GM23338 (cell line): Measurements from ENCODE around the gene TRIM28. TPM values are rescaled to one million over a fixed set of nuclear protein-coding genes. Genes with fewer than 3 reads are reported as not detected.
A peak's percentile ranks its signal among the peaks of the same experiment; 100 is the strongest.

Experiments
- ATAC-seq: fragments of 200-7000 bp; cut with Tn5 transposase; 3 replicates; pipeline ENCODE4 v1.9.1; 2020
- DNase-seq: peaks from one replicate; pipeline ENCODE4 v3.0.0-alpha.2; 2015; ENCODE audit warnings: low spot score
- H2AFZ ChIP-seq: fragments of 200-600 bp; sonication (generic); 2 replicates; pipeline ENCODE4 v1.8.0; 2016; ENCODE audit warnings: antibody characterized with exemption, mild to moderate bottlenecking, moderate library complexity
- H3F3A ChIP-seq: fragments of 200-600 bp; sonication (generic); replicated peaks from 2 replicates; pipeline ENCODE4 v1.8.0; 2017; ENCODE audit warnings: antibody characterized with exemption, mixed run types, low read depth
- H3K27ac ChIP-seq: fragments of 200-600 bp; sonication (generic); 2 replicates; pipeline ENCODE4 v1.6.1; 2016; ENCODE audit warnings: low read depth
- H3K27me3 ChIP-seq: fragments of 200-600 bp; sonication (generic); 2 replicates; pipeline ENCODE4 v1.8.0; 2016; ENCODE audit warnings: mild to moderate bottlenecking, mixed run types, moderate library complexity; ENCODE audit not compliant: insufficient read depth
- H3K36me3 ChIP-seq: fragments of 200-600 bp; sonication (generic); 2 replicates; pipeline ENCODE4 v1.8.0; 2016; ENCODE audit warnings: mild to moderate bottlenecking; ENCODE audit not compliant: insufficient read depth
- H3K4me1 ChIP-seq: fragments of 200-600 bp; sonication (generic); 2 replicates; pipeline ENCODE4 v1.8.0; 2016; ENCODE audit warnings: mild to moderate bottlenecking, moderate library complexity; ENCODE audit not compliant: insufficient read depth
- H3K4me2 ChIP-seq: fragments of 200-600 bp; sonication (generic); 2 replicates; pipeline ENCODE4 v1.7.1; 2017; ENCODE audit warnings: mixed run types
- H3K4me3 ChIP-seq: fragments of 200-600 bp; sonication (generic); 2 replicates; pipeline ENCODE4 v1.6.1; 2016; ENCODE audit warnings: mixed run types
- H3K79me2 ChIP-seq: fragments of 200-600 bp; sonication (generic); replicated peaks from 2 replicates; pipeline ENCODE4 v1.8.0; 2017; ENCODE audit warnings: mild to moderate bottlenecking; ENCODE audit not compliant: insufficient read depth
- H3K9me2 ChIP-seq: fragments of 200-600 bp; sonication (generic); 2 replicates; pipeline ENCODE4 v1.8.0; 2017; ENCODE audit not compliant: insufficient read depth
- H4K20me1 ChIP-seq: fragments of 200-600 bp; sonication (generic); replicated peaks from 2 replicates; pipeline ENCODE4 v1.8.0; 2017; ENCODE audit warnings: mild to moderate bottlenecking; ENCODE audit not compliant: insufficient read depth
- H3K27ac Mint-ChIP-seq: 2 replicates; pipeline ENCODE4 v1.8.0; 2020; ENCODE audit warnings: inconsistent platforms, mild to moderate bottlenecking, moderate library complexity, mixed read lengths
- H3K27me3 Mint-ChIP-seq: 3 replicates; pipeline ENCODE4 v1.8.0; 2022; ENCODE audit warnings: low read depth, mild to moderate bottlenecking, moderate library complexity, mixed read lengths, inconsistent platforms; ENCODE audit not compliant: insufficient read depth, poor library complexity
- H3K36me3 Mint-ChIP-seq: 3 replicates; pipeline ENCODE4 v1.8.0; 2021; ENCODE audit warnings: low read depth, mild to moderate bottlenecking, inconsistent platforms, moderate library complexity, mixed read lengths
- H3K4me1 Mint-ChIP-seq: 3 replicates; pipeline ENCODE4 v1.8.0; 2020; ENCODE audit warnings: mild to moderate bottlenecking, inconsistent platforms, mixed read lengths
- H3K4me3 Mint-ChIP-seq: 3 replicates; pipeline ENCODE4 v1.8.0; 2021; ENCODE audit warnings: moderate library complexity, mild to moderate bottlenecking, inconsistent platforms, mixed read lengths
- H3K9me3 Mint-ChIP-seq: 3 replicates; pipeline ENCODE4 v1.8.0; 2020; ENCODE audit warnings: moderate library complexity, mild to moderate bottlenecking, inconsistent platforms, mixed read lengths
- CREB1 ChIP-seq: fragments of 250-450 bp; sonication (Bioruptor Pico); IDR thresholded peaks from 2 replicates; pipeline ENCODE4 v1.5.0; 2020; ENCODE audit warnings: low read depth, mild to moderate bottlenecking, moderate library complexity
- EZH2 ChIP-seq: fragments of 200-600 bp; sonication (generic); IDR thresholded peaks from one replicate; pipeline ENCODE4 v1.8.0; 2017; ENCODE audit warnings: antibody characterized with exemption, mild to moderate bottlenecking, low read depth; ENCODE audit not compliant: unreplicated experiment
- EZH2phosphoT487 ChIP-seq: fragments of 200-600 bp; sonication (generic); IDR thresholded peaks from one replicate; pipeline ENCODE4 v1.8.1; 2018; ENCODE audit warnings: antibody characterized with exemption; ENCODE audit not compliant: unreplicated experiment
- JUNB ChIP-seq: IDR thresholded peaks from one replicate; pipeline ENCODE4 v1.6.1; 2016; ENCODE audit warnings: antibody characterized with exemption; ENCODE audit not compliant: unreplicated experiment
- NANOG ChIP-seq: IDR thresholded peaks from 2 replicates; pipeline ENCODE4 v1.6.1; 2016; ENCODE audit warnings: antibody characterized with exemption, borderline replicate concordance
- STAT1 ChIP-seq: IDR thresholded peaks from one replicate; pipeline ENCODE4 v1.6.1; 2016; ENCODE audit warnings: antibody characterized with exemption; ENCODE audit not compliant: unreplicated experiment
- ZNF114 ChIP-seq: fragments of 250-450 bp; sonication (Bioruptor Pico); IDR thresholded peaks from 2 replicates; pipeline ENCODE4 v1.5.0; 2020; ENCODE audit warnings: mild to moderate bottlenecking, moderate library complexity
- ZNF331 ChIP-seq: fragments of 250-450 bp; sonication (Bioruptor Pico); IDR thresholded peaks from 2 replicates; pipeline ENCODE4 v1.5.0; 2020; ENCODE audit warnings: low read depth, mild to moderate bottlenecking, moderate library complexity
- polyA plus RNA-seq: library from polyadenylated mRNA; unstranded; fragments of >200 nt; fragmentation: Nextera tagmentation; extraction: Ambion mirVana; gene quantifications from 2 replicates; pipeline ENCODE4 v1.2.1, GENCODE V29; 2016
- total RNA-seq: library from RNA; depleted of rRNA; stranded (reverse); fragments of >200 nt; shearing (Covaris generic); gene quantifications from 2 replicates; pipeline ENCODE4 v1.2.3, GENCODE V29; 2014
- TF ChIP-seq, protein P1 (sequence below), 2 experiments: fragments of 200-600 bp in 1 of 2; sonication (generic) in 1 of 2; conservative IDR thresholded peaks; 2 replicates each; pipeline versions ENCODE4 v1.5.1 to v1.6.1; 2016 to 2017; ENCODE audit warnings: antibody characterized with exemption in 2 of 2, low read depth in 2 of 2, mild to moderate bottlenecking in 2 of 2, moderate library complexity in 1 of 2
- TF ChIP-seq, protein P2 (sequence below): IDR thresholded peaks from one replicate; pipeline ENCODE4 v1.6.1; 2018; ENCODE audit warnings: antibody characterized with exemption; ENCODE audit not compliant: unreplicated experiment

The TRIM28 gene
- total and polyA plus RNA-seq, 2 experiments from 2014 or later = 920 to 1,430 TPM

DNA sequence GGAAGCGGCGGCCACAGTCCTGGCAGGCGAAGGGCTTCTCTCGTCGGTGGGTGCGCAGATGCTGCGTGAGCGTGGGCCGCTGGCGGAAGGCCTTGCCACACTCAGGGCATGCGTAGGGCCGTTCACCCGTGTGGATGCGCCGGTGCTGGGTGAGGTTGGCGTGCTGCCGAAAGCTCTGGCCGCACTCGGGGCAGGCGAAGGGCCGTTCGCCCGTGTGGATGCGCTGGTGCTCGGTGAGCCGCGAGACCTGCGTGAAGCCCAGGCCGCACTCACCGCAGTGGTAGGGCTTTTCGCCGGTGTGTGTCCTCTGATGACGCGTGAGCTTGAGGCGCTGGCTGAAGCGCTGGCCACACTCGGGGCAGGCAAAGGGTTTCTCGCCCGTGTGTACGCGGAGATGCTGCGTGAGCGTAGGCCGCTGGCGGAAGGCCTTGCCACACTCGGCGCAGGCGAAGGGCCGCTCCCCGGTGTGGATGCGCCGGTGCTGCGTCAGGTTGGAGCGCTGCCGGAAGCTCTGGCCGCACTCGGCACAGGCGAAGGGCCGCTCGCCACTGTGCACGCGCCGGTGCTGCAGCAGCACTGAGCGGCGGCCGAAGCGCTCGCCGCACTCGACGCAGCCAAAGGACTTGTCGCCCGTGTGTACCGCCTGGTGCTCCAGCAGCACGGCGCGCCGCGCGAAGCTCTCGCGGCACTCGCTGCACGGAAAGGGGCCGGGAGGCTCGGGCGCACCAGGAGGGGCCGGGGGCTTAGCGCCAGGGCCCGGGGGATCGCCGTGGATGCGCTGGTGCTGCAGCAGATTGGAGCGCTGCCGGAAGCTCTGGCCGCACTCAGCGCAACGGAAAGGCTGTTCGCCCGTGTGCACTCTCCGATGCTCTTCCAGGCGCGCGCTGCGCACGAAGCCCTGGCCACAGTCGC lies 18.5 kb downstream of the TRIM28 start (continued):
- TF ChIP-seq, protein P1, sequence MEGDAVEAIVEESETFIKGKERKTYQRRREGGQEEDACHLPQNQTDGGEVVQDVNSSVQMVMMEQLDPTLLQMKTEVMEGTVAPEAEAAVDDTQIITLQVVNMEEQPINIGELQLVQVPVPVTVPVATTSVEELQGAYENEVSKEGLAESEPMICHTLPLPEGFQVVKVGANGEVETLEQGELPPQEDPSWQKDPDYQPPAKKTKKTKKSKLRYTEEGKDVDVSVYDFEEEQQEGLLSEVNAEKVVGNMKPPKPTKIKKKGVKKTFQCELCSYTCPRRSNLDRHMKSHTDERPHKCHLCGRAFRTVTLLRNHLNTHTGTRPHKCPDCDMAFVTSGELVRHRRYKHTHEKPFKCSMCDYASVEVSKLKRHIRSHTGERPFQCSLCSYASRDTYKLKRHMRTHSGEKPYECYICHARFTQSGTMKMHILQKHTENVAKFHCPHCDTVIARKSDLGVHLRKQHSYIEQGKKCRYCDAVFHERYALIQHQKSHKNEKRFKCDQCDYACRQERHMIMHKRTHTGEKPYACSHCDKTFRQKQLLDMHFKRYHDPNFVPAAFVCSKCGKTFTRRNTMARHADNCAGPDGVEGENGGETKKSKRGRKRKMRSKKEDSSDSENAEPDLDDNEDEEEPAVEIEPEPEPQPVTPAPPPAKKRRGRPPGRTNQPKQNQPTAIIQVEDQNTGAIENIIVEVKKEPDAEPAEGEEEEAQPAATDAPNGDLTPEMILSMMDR (conservative IDR thresholded peaks at IDR 0.05; ENCODE audit: low read depth in 2 of 2) = no peak
- TF ChIP-seq CREB1 (CRISPR knock-in tag) = 0 out of 2 replicates have a peak, but pooled peaks have one; percentile 44
- TF ChIP-seq, protein P2, sequence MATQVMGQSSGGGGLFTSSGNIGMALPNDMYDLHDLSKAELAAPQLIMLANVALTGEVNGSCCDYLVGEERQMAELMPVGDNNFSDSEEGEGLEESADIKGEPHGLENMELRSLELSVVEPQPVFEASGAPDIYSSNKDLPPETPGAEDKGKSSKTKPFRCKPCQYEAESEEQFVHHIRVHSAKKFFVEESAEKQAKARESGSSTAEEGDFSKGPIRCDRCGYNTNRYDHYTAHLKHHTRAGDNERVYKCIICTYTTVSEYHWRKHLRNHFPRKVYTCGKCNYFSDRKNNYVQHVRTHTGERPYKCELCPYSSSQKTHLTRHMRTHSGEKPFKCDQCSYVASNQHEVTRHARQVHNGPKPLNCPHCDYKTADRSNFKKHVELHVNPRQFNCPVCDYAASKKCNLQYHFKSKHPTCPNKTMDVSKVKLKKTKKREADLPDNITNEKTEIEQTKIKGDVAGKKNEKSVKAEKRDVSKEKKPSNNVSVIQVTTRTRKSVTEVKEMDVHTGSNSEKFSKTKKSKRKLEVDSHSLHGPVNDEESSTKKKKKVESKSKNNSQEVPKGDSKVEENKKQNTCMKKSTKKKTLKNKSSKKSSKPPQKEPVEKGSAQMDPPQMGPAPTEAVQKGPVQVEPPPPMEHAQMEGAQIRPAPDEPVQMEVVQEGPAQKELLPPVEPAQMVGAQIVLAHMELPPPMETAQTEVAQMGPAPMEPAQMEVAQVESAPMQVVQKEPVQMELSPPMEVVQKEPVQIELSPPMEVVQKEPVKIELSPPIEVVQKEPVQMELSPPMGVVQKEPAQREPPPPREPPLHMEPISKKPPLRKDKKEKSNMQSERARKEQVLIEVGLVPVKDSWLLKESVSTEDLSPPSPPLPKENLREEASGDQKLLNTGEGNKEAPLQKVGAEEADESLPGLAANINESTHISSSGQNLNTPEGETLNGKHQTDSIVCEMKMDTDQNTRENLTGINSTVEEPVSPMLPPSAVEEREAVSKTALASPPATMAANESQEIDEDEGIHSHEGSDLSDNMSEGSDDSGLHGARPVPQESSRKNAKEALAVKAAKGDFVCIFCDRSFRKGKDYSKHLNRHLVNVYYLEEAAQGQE = no peak

DNA sequence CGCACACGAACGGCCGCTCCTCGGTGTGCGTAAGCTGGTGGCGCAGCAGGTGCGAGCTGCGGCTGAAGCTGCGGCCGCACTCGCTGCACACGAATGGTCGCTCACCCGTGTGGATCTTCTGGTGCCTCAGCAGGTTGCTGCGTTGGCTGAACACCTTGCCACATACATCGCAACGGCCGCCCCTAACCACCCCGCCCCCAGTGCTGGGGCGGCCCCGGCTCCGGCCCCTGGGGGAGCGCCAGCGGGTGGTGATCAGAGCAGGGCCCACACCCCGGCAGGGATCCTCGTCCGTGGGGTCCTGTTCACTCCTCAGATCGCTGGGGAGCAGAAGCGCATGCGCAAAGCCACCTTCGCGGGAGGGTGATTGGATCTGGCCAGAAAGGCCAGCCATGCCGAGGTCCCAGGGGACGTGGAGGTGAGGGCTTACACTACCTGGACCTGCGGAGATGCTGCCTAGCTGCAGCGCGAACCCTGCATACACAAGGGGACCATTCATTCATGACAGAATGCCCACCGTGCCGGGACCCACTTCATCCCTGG lies 19.2 kb downstream of the TRIM28 start:
- Histone ChIP-seq H3K27ac (no peak overlapping the region), H3K27me3 (peaks cover 48% of the 10 kb centered on the region), H2AFZ (peak overlapping the region; percentile 76; the same call in 1 of the 2 replicates), H3K79me2 (peaks cover under 1% of the 10 kb centered on the region; the same call in 1 of the 2 replicates), H3K4me2 (peak overlapping the region; percentile 93), H3F3A (peaks cover 21% of the 10 kb centered on the region), H4K20me1 (no peaks in the 10 kb centered on the region), H3K36me3 (no peaks in the 10 kb centered on the region), H3K4me1 (peaks cover 14% of the 10 kb centered on the region; the same call in 1 of the 2 replicates), H3K9me2 (peaks cover 5% of the 10 kb centered on the region; the same call in 1 of the 2 replicates), H3K4me3 (peak overlapping the region; percentile 65)
- DNase-seq (peak; percentile 50), ATAC-seq (peak; percentile 4)
- Mint-ChIP-seq H3K27me3 (peaks cover 42% of the 10 kb centered on the region), H3K27ac (peak overlapping the region; percentile 88; the same call in 1 of the 2 replicates), H3K4me1 (peaks cover 19% of the 10 kb centered on the region), H3K4me3 (peak overlapping the region; percentile 80), H3K9me3 (no peaks in the 10 kb centered on the region; the same call in 2 of the 3 replicates), H3K36me3 (peaks cover 19% of the 10 kb centered on the region)
- no peak for TF ChIP-seq EZH2
- TF ChIP-seq ZNF114 (CRISPR knock-in tag) = no peak
- TF ChIP-seq ZNF331 (CRISPR knock-in tag) = no peak
- TF ChIP-seq EZH2phosphoT487 = no peak
- no peak for TF ChIP-seq NANOG
- TF ChIP-seq JUNB = no peak
- TF ChIP-seq, protein P1 (conservative IDR thresholded peaks at IDR 0.05; ENCODE audit: low read depth in 2 of 2) = no peak
- TF ChIP-seq CREB1 (CRISPR knock-in tag) = no peak
- TF ChIP-seq STAT1 = no peak
